Naive B cell (primary cell): ENCODE measurements around the gene HK2. TPM values are rescaled to one million over a fixed set of nuclear protein-coding genes. Genes with fewer than 3 reads are reported as not detected.

Source experiments
- ATAC-seq, 2 donors: fragments of 150-1000 bp; cut with Tn5 transposase; 2 replicates each; pipeline ENCODE4 v1.10.0; 2021; ENCODE audit warnings: low read depth in 2 of 2, mild to moderate bottlenecking in 2 of 2, moderate library complexity in 2 of 2
- DNase-seq: peaks from one replicate; pipeline ENCODE4 v3.0.0; 2022
- H3K27ac Mint-ChIP-seq, 6 donors: one replicate each; pipeline ENCODE4 v1.8.0; 2020 to 2022; ENCODE audit warnings: mild to moderate bottlenecking in 6 of 6, mixed read lengths in 6 of 6, moderate library complexity in 5 of 6, inconsistent platforms in 2 of 6
- H3K27me3 Mint-ChIP-seq, 3 donors: one replicate each; pipeline ENCODE4 v1.8.0; 2021 to 2022; ENCODE audit warnings: mixed read lengths in 3 of 3, mild to moderate bottlenecking in 1 of 3
- H3K36me3 Mint-ChIP-seq, 2 donors: one replicate each; pipeline ENCODE4 v1.8.0; 2020 to 2022; ENCODE audit warnings: mixed read lengths in 2 of 2, inconsistent platforms in 1 of 2, mild to moderate bottlenecking in 1 of 2
- H3K4me1 Mint-ChIP-seq, 3 donors: one replicate each; pipeline ENCODE4 v1.8.0; 2020 to 2022; ENCODE audit warnings: mixed read lengths in 3 of 3, inconsistent platforms in 1 of 3, mild to moderate bottlenecking in 1 of 3, moderate library complexity in 1 of 3
- H3K4me3 Mint-ChIP-seq, 8 donors: one replicate each; pipeline ENCODE4 v1.8.0; 2020 to 2022; ENCODE audit warnings: mild to moderate bottlenecking in 8 of 8, mixed read lengths in 8 of 8, moderate library complexity in 8 of 8, inconsistent platforms in 2 of 8
- H3K9me3 Mint-ChIP-seq, 7 donors: one replicate each; pipeline ENCODE4 v1.8.0; 2020 to 2022; ENCODE audit warnings: mixed read lengths in 7 of 7, mild to moderate bottlenecking in 5 of 7, inconsistent platforms in 2 of 7, moderate library complexity in 1 of 7
- polyA plus RNA-seq, 6 donors: library from polyadenylated mRNA; unstranded; fragments of 300-500 nt; fragmentation: Illumina TruSeq; gene quantifications; one replicate each; pipeline ENCODE4 v1.2.3, GENCODE V29; 2021; ENCODE audit warnings: low read depth in 6 of 6

Gene HK2
- polyA plus RNA-seq, 6 donors from 2014 or later = 3.1 to 8.3 (median 6.1) TPM

- DNase-seq = no peak
- Mint-ChIP-seq H3K36me3 (peaks cover 15% of the 10 kb centered on the region in 2 donors), H3K4me3 (peak overlapping the region in 1 of 8 donors; percentile 53), H3K4me1 (peaks cover 25 to 47% (median 27%) of the 10 kb centered on the region in 3 donors), H3K9me3 (no peaks in the 10 kb centered on the region), H3K27ac (peak overlapping the region in 2 of 6 donors; percentile 57 to 74), H3K27me3 (no peaks in the 10 kb centered on the region)
- ATAC-seq = no peak
Measured at GRCh38 chr2:74865770-74866674, 32.1 kb downstream of the HK2 start.

- H3K4me1 Mint-ChIP-seq = peaks cover 19 to 38% (median 22%) of the 10 kb centered on the region in 3 donors
- peak overlapping the region in 1 of 6 donors; percentile 52 for H3K27ac Mint-ChIP-seq
- DNase-seq (no peak), ATAC-seq (no peak)
- H3K27me3 Mint-ChIP-seq = no peaks in the 10 kb centered on the region
- H3K9me3 Mint-ChIP-seq = no peaks in the 10 kb centered on the region
- no peak overlapping the region for H3K4me3 Mint-ChIP-seq
- peaks cover 15 to 19% of the 10 kb centered on the region in 2 donors for H3K36me3 Mint-ChIP-seq
Measured at GRCh38 chr2:74867841-74868658, 34.1 kb downstream of the HK2 start.

DNA sequence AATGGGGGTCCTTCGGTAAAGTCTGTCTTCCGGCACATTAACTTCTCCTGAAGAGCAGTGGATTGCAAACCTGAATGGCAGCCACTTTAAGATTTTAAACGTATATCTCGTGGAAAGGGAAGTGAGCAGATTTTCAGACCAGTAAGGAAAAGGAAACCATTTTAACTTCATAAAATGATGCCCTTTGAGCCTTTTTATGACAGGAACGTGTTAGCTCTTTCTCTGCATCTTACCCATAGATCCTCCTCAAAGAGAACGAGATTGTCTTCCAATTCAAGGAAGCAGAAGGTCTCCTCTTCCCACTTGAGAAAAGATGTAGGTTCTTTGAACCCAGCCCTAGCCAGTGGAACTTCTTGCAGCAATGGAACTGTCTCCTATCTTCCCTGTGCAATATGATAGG, 35.6 kb downstream of the HK2 start:
- Mint-ChIP-seq H3K9me3 (no peaks in the 10 kb centered on the region), H3K4me3 (no peak overlapping the region), H3K36me3 (peaks cover 15 to 29% of the 10 kb centered on the region in 2 donors), H3K27ac (peak overlapping the region in 2 of 6 donors; percentile 6 to 70), H3K27me3 (no peaks in the 10 kb centered on the region), H3K4me1 (peaks cover 6 to 24% (median 9%) of the 10 kb centered on the region in 3 donors)
- no peak for ATAC-seq
- DNase-seq = no peak

GRCh38 chr2:74870951-74871350, 37.0 kb downstream of the HK2 start:
- Mint-ChIP-seq H3K27me3 (no peaks in the 10 kb centered on the region), H3K27ac (peak overlapping the region in 1 of 6 donors; percentile 44), H3K4me1 (peaks cover 6 to 21% (median 9%) of the 10 kb centered on the region in 3 donors), H3K9me3 (no peaks in the 10 kb centered on the region), H3K4me3 (no peak overlapping the region), H3K36me3 (peaks cover 15 to 29% of the 10 kb centered on the region in 2 donors)
- DNase-seq (no peak), ATAC-seq (no peak)

- H3K4me1 Mint-ChIP-seq = peaks cover 5 to 17% (median 9%) of the 10 kb centered on the region in 3 donors
- H3K36me3 Mint-ChIP-seq = peaks cover 19 to 29% of the 10 kb centered on the region in 2 donors
- DNase-seq = no peak
- no peaks in the 10 kb centered on the region for H3K27me3 Mint-ChIP-seq
- H3K4me3 Mint-ChIP-seq = no peak overlapping the region
- no peaks in the 10 kb centered on the region for H3K9me3 Mint-ChIP-seq
- H3K27ac Mint-ChIP-seq = peak overlapping the region in 2 of 6 donors; percentile 22 to 44
- ATAC-seq = no peak
Measured at GRCh38 chr2:74871414-74871813, 37.5 kb downstream of the HK2 start.

DNA sequence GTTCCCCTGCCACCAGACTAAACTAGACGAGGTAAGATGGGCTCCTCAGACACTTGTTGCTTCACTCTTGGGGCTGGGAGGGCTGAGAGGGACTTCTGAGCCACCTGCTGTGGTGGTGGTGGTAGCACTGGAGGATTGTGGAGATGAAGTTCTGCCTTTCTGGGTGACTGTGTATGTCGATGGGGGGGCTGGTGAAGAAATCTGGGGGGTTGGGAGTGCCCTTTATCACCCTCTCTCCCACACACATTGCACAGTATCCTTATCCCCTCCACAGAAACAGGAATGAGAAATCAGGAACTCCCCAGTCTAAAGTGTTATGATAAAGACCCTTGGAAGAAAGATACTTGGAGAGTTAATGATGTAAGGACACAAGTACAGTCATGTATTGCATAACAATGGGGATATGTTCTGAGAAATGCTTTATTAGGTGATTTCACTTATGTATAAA, 38.5 kb downstream of the HK2 start:
- Mint-ChIP-seq H3K4me1 (peaks cover 0 to 14% (median 9%) of the 10 kb centered on the region in 3 donors), H3K4me3 (no peak overlapping the region), H3K36me3 (peaks cover 21 to 29% of the 10 kb centered on the region in 2 donors), H3K27ac (peak overlapping the region in 2 of 6 donors; percentile 63), H3K27me3 (no peaks in the 10 kb centered on the region), H3K9me3 (no peaks in the 10 kb centered on the region)
- no peak for ATAC-seq
- DNase-seq = no peak

DNA sequence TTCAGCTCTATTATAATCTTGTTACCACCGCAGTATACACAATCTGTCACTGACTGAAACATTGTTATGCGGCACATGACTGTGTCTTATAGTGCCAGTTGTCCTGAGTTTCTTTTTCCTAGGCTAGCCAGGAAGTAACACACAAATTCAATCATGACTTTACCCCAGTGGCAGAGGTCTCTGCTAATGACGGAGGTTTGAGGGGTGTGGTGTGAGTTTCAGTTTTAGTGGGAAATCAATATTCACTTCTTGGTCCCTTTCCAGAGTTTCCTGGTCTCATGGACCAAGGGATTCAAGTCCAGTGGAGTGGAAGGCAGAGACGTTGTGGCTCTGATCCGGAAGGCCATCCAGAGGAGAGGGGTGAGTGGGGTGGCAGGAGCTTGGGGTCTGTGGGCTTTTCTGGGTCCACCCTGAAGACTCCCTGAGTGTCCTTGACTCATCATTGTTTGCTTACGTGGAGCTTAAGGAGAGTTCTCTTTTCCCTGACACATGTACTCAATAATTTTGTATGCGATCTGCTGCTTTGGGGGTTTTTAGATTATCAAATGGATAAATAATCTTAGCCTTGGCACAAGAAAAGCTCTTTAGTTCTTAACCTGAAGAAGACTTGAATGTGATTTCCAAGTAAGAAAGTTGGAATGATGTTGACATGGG, 39.2 kb downstream of the HK2 start:
- no peak for DNase-seq
- Mint-ChIP-seq H3K4me3 (no peak overlapping the region), H3K27me3 (no peaks in the 10 kb centered on the region), H3K4me1 (peaks cover 0 to 14% (median 9%) of the 10 kb centered on the region in 3 donors), H3K9me3 (no peaks in the 10 kb centered on the region), H3K27ac (peak overlapping the region in 3 of 6 donors; percentile 12 to 83 (median 24)), H3K36me3 (peaks cover 16 to 22% of the 10 kb centered on the region in 2 donors)
- no peak for ATAC-seq

DNA sequence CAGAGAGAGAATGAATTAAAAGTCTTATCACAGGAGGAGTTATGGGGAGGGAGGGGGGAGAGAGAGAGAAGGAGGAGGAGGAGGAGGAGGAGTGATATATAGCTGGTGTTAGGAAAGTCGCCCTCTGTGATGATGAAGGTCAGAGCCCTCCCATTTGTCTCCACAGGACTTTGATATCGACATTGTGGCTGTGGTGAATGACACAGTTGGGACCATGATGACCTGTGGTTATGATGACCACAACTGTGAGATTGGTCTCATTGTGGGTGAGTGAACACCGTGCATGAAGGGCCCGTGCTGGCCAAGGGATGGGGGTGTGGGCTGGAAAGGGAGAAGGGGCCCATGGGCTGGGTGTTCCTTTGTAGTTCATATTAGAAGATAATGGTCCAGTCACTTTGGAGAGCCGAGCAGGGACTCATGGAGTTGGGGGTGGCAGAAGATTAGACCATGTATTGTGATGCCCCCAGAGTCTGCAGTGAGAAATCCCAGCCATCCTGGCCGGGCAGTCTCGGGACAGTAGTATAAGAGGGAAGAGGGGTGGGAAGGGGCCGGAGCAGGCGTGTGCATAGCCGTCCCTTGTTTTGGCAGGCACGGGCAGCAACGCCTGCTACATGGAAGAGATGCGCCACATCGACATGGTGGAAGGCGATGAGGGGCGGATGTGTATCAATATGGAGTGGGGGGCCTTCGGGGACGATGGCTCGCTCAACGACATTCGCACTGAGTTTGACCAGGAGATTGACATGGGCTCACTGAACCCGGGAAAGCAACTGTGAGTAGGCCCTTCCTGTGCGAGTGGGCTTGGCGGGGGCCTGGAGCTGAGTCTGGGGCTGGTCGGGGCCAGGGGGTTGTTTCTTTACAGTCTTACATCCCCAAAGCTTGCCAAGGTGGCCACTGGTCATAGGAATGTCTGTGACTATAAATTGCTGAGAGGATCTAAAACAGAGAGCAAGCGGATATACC, 40.0 kb downstream of the HK2 start:
- DNase-seq = no peak
- no peak overlapping the region for H3K4me3 Mint-ChIP-seq
- H3K9me3 Mint-ChIP-seq = no peaks in the 10 kb centered on the region
- H3K4me1 Mint-ChIP-seq = peaks cover 0 to 12% (median 3%) of the 10 kb centered on the region in 3 donors
- H3K27ac Mint-ChIP-seq = peak overlapping the region in 5 of 6 donors; percentile 12 to 83 (median 58)
- H3K27me3 Mint-ChIP-seq = no peaks in the 10 kb centered on the region
- peaks cover 8 to 17% of the 10 kb centered on the region in 2 donors for H3K36me3 Mint-ChIP-seq
- no peak for ATAC-seq

- DNase-seq = peak; percentile 64
- peak overlapping the region in 3 of 6 donors; percentile 20 to 79 (median 75) for H3K27ac Mint-ChIP-seq
- peaks cover 8 to 30% of the 10 kb centered on the region in 2 donors for H3K36me3 Mint-ChIP-seq
- no peaks in the 10 kb centered on the region for H3K9me3 Mint-ChIP-seq
- H3K4me1 Mint-ChIP-seq = no peaks in the 10 kb centered on the region
- H3K27me3 Mint-ChIP-seq = no peaks in the 10 kb centered on the region
- ATAC-seq = peak; percentile 82 to 97
- H3K4me3 Mint-ChIP-seq = no peak overlapping the region
Measured at GRCh38 chr2:74876081-74876886, 42.4 kb downstream of the HK2 start.

- Mint-ChIP-seq H3K27me3 (no peaks in the 10 kb centered on the region), H3K4me3 (no peak overlapping the region), H3K36me3 (peaks cover 11 to 30% of the 10 kb centered on the region in 2 donors), H3K4me1 (no peaks in the 10 kb centered on the region), H3K9me3 (no peaks in the 10 kb centered on the region), H3K27ac (no peak overlapping the region)
- ATAC-seq (no peak), DNase-seq (no peak)
Measured at GRCh38 chr2:74877376-74877775, 43.4 kb downstream of the HK2 start.

- no peaks in the 10 kb centered on the region for H3K27me3 Mint-ChIP-seq
- H3K4me1 Mint-ChIP-seq = no peaks in the 10 kb centered on the region
- H3K36me3 Mint-ChIP-seq = peaks cover 11 to 30% of the 10 kb centered on the region in 2 donors
- DNase-seq = no peak
- ATAC-seq = no peak
- H3K27ac Mint-ChIP-seq = no peak overlapping the region
- H3K9me3 Mint-ChIP-seq = no peaks in the 10 kb centered on the region
- H3K4me3 Mint-ChIP-seq = no peak overlapping the region
Measured at GRCh38 chr2:74877781-74878433, 44.0 kb downstream of the HK2 start.
